EL (cell line): ENCODE results near the gene GYS2.
A peak's percentile ranks its signal among the peaks of the same experiment; 100 is the strongest.
"Not testable (repeated sequence)": the region's sequence is repeated elsewhere in the genome, so short reads cannot be mapped to it uniquely, and the experiment has no call there.

Experiments
- DNase-seq: peaks from one replicate; pipeline ENCODE4 v3.0.0-alpha.2; 2016

The GYS2 gene

GRCh38 chr12:21599143-21599999, 5.3 kb downstream of the GYS2 start:
- no peak for DNase-seq

- no peak for DNase-seq
These were observed 6.0 kb downstream of the GYS2 start for GRCh38 chr12:21598651-21599050.

GRCh38 chr12:21595356-21595755, 9.3 kb downstream of the GYS2 start:
- DNase-seq: not testable (repeated sequence)

GRCh38 chr12:21585485-21585884, 19.2 kb downstream of the GYS2 start:
- DNase-seq: no peak

- not testable (repeated sequence) for DNase-seq
These were observed 20.1 kb downstream of the GYS2 start for GRCh38 chr12:21584403-21585182.

GRCh38 chr12:21583587-21583986, 21.1 kb downstream of the GYS2 start:
- DNase-seq: peak; percentile 4

GRCh38 chr12:21580748-21581516, 23.7 kb downstream of the GYS2 start:
- no peak for DNase-seq

- DNase-seq: no peak
These were observed 27.1 kb downstream of the GYS2 start for GRCh38 chr12:21577516-21577915.

GRCh38 chr12:21576431-21576830, 28.2 kb downstream of the GYS2 start:
- no peak for DNase-seq

GRCh38 chr12:21573733-21574358, 30.8 kb downstream of the GYS2 start:
- no peak for DNase-seq

- no peak for DNase-seq
These were observed 33.6 kb downstream of the GYS2 start for GRCh38 chr12:21571046-21571445.

GRCh38 chr12:21568115-21568514, 36.5 kb downstream of the GYS2 start:
- DNase-seq: no peak

- no peak for DNase-seq
These were observed 37.7 kb downstream of the GYS2 start for GRCh38 chr12:21566907-21567394.

GRCh38 chr12:21566223-21566906, 38.3 kb downstream of the GYS2 start:
- no peak for DNase-seq

- no peak for DNase-seq
These were observed 41.8 kb downstream of the GYS2 start for GRCh38 chr12:21562859-21563258.

- DNase-seq: no peak
These were observed 43.5 kb downstream of the GYS2 start for GRCh38 chr12:21561158-21561557.

- DNase-seq: peak; percentile 26
These were observed 44.6 kb downstream of the GYS2 start for GRCh38 chr12:21559855-21560569.

- no peak for DNase-seq
These were observed 46.5 kb downstream of the GYS2 start for GRCh38 chr12:21558100-21558679.

GRCh38 chr12:21553329-21553675, 51.3 kb downstream of the GYS2 start:
- no peak for DNase-seq

- DNase-seq: no peak
These were observed 51.9 kb downstream of the GYS2 start for GRCh38 chr12:21552635-21553328.
